CD1c-positive myeloid dendritic cell (primary cell): ENCODE measurements around the gene MBD6.

Experiments
- DNase-seq: peaks from one replicate; pipeline ENCODE4 v3.0.0-alpha.2; 2016; ENCODE audit errors: extremely low spot score

The MBD6 gene

GRCh38 chr12:57522011-57522886 is at the start of gene MBD6:
Gene MBD6, plus strand, starts transcription at chr12:57522824. Its CDS starts 1,480 bp downstream, at chr12:57524304.
- peak; percentile 95 for DNase-seq

- no peak for DNase-seq
Measured at GRCh38 chr12:57473392-57473791, 49.2 kb upstream of the MBD6 start.

- no peak for DNase-seq
Measured at GRCh38 chr12:57473886-57474285, 48.7 kb upstream of the MBD6 start.

DNA sequence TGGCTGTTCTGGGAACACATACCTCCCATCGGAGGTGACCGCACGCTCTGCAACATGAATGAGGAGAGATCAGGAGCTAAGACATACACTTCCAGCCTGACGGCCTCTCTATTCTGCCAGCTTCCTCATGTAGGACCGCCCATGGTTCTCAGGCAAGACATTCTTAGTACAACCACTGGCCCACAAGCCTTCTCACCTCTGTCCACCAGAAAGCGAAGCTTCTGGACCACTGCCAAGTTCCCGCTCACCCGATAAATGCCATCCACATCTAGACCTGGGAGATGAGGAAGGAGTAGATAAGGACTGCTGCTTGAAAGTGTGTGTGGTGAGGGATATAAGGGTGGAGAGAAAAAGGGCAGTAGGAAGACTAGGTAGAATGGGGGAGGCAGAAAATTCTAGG is 48.2 kb upstream of the MBD6 start:
- no peak for DNase-seq

DNA sequence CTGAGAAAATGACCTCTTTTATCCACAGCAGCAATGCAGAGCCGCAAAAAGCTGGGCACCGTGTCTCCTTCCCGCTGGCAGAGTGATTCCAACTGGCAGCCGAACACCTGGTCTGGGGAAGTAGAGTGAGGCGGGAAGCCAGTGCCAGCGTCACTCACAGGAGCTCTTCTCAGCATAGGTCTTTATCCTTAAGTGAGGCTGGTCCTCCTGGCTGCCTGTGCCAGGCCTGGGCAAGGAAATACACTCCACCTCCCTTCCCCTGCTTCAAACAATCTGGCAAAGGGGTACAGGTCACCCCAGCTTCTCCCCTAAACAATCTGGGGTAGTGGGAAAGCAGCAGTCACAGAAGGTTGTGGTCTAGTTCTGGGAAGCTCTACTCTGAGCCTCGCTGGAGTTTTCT is 47.8 kb upstream of the MBD6 start:
- no peak for DNase-seq

DNA sequence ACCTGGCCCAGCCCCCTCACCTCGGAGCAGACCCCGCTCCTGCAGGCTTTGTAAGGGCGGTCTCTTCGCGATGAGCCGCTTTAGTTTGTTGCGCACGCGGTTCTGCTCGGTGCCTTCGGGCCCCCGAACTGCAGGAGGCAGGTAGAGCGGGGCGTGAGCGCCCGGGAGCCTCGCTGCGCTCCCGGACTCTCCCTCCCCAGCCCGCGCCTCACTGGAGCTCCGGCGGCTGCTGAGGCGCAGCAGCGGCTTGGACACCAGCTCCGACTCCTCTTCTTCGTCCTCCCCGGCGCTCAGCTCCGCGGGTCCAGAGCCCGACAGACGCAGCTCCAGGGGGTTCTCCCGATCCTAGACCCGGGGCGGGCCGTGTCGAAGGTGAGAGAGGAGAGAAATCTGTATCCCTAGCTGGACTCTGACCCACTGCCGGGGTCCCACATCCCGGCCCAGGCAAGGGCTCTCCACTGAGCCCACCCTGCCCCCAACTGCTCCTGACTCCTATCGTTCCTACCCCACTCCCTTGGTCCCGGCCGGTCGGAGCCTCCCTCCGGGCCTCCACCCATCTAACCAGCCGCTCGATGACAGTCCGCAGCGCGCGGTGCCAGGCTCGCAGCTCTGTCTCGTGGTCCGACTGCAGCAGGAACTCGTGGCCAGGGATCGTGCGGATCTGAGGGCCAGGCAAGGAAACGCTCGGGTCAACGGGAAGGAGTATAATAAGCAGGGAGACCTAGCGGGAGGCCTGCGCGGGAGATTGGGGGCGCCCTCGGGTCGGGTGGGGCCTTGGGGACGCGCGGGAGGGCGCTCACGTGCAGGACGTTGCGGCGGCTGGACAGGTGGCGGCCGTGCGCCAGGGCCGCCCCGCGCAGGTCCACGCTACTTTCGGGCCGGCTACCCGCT is 47.1 kb upstream of the MBD6 start:
- DNase-seq: no peak

DNA sequence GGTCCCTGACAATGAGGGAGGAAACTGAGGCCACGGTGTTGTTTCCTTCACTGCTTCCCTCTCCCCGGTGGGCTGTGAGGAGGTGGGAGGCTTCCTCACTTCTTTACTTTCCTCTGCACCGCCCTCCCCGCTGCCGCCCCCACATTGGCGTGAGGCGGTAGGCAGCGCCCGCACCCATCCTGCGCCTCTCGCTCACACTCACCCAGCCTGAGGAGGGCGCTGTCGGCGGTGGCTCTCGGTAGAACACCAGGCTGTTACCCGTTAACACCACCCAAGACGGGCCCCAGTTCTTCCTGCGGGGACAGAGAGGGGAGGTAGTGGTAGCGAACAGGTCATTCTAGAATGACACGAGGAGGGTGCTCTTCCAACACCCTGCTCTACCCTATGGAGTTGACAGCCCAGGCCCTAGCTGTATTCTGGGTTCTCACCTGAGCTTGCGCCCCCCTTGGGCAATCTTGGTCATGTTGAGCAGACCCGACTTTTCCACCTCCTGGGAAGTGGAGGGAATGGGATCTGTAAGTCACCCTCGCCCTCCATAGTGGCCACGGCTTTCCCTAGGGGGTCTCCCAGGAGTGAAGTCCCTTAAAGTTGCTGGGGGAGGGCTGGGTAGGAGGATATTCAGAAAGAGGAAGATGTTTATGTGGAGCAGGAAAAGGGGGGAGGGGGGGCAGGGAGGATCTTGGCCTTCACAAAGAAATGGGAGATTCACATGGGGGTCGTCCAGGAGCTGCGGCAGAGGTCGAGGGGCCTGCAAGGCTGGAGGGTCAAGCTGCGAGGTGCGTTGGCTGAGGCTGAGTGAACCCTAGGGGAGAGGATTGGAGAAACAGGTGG is 46.2 kb upstream of the MBD6 start:
- DNase-seq: peak; percentile 69

GRCh38 chr12:57476993-57477709 is 45.5 kb upstream of the MBD6 start:
- DNase-seq: no peak

DNA sequence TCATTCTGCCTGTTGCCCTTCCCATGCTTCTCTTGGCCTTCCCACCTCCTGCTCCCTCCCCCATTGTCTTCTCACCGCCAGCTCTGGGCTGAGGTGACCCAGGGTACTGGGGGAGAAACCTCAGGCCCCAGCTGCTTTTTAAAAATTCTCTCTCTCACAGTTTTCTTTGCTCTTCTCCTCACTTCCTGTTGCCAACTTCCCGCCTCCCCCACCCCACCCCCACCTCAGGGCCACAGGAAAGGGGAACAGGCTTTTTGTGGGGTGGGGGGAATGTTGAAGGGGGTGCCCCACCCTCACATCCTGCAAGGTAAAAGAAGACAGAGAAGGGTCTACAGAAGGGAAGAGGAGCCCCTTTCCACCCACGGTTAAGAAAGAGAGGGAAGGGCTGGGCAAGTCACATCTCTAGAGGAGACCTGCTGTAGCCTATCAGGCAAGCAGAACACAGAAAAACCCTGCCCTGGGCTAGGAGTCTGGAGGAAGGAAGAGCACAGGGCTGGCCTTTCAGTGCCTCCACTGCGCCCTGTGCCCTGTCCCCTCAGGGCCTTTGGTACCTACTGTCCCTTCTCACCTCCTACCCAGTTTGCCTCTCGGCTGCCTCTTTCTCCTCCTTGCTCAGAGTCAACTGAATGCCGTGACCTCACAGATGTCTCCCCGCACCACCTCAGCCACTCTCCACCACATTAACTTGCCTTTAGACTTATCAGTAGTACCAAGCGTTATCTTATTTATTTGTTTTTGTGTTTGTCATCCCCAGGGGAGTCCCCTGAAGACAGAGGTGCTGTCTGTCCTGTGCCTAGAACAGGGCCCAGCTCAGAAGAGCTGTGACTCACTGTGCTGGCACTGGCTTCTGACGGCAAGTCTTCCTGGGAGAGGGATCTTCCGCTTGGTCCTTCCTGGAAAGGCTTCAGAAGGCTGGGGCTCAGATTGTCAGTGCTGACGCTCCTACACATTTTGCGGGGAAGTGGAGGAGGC is 44.6 kb upstream of the MBD6 start:
- peak; percentile 81 for DNase-seq

GRCh38 chr12:57479043-57479375 is 43.6 kb upstream of the MBD6 start:
- no peak for DNase-seq

DNA sequence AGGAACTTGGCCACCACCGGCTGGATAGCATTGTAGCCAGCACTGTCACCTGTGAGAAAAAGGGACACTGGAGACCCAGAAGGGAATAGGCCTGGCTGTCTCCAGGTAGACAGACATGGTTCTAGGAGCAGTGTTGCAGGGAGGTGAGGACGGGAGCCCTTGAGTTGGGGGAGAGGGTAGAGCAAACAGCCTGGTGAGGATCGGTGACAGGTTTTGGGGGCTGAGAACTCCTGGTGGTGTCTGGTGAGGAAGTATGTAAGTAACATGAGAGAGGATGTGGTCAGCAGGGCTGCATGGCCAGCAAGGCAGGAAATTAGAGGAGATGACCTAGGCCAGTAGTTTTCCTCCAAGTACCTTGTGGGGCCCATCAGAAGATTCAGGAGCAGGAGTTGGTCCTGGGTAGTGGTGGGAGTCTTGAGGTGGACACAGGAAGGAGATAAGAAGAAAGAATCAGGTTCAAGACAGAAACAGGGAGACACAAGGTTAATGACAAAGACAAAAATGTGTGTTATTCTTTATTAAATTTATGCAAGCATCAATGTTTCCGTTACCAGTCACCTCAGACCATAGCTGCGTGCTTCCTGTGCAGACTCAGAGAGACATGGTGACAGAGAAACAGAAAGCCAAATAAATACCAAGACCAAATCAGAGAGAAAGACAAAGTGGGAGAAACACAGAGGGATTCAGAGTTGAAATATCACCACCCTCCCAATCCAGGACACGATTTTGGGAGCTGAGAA is 43.1 kb upstream of the MBD6 start, which contains the start of gene ARHGAP9:
ARHGAP9 (minus strand) TSS at position 491 of the 740 bp plus-strand sequence; CDS start at position 31, 460 bp downstream.
- peak; percentile 64 for DNase-seq

- DNase-seq: no peak
Measured at GRCh38 chr12:57481671-57482070, 41.0 kb upstream of the MBD6 start.

- no peak for DNase-seq
Measured at GRCh38 chr12:57483466-57483865, 39.2 kb upstream of the MBD6 start.

- DNase-seq: no peak
Measured at GRCh38 chr12:57485695-57486094, 36.9 kb upstream of the MBD6 start.

DNA sequence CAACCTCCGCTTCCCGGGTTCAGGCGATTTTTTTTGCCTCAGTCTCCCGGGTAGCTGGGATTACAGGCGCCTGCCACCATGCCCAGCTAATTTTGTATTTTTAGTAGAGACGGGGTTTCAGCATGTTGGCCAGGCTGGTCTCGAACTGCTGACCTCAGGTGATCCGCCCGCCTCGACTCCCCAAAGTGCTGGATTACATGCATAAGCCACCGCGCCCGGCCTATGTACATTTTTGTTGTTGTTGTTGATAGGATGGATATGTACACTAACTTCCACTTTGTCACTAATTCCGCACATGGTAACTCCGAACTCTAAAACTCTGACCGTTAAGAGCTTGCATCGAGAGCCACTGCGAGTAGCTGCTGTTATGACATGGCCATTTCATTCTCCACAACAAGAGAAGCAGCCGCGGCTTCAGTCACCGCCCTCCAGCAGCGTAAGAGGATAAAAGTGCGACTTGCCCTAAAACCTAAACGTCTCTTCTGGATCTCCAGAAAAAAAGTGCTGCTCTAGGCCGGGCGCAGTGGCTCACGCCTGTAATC is 35.5 kb upstream of the MBD6 start:
- no peak for DNase-seq

- DNase-seq: peak; percentile 95
Measured at GRCh38 chr12:57487597-57488401, 34.8 kb upstream of the MBD6 start, which contains the start of gene MARS1. Gene MARS1, plus strand, starts transcription at chr12:57488068. Its CDS starts 23 bp downstream, at chr12:57488091.

DNA sequence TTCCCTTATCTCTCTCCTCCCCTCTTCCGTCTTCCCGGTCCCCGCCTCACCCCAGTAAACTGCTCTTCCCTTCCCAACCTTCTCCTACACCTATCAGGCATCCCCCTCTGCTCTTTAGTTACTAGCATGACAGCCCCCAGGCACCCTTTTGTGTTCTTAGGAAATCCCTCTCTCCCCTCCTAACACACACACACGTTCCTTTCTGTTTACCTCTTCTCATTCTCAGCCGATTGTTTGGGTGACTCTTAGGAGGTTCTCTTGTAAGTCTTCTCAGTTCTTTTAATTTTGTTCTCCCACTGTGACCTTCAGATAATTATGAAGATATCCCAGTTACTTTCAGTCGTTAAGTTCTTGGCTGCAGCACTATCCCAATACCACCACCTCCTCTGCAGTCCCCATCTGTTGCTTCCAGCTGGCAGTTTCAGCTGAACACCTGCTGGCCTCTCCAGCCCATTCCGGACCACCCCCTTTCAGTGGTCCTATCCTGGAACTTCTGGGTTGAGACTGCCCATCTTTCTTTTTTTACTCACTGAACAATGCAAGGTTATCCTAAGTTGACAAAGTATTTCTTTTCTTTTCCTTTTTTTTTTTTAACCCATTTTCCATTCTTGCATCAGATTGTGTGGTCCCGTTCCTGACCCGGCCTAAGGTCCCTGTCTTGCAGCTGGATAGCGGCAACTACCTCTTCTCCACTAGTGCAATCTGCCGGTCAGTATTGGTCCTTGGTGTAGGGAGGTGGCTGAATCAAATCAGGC is 34.0 kb upstream of the MBD6 start:
- no peak for DNase-seq
